Esophagus muscularis mucosa (tissue), 3 donors: ENCODE data around the gene TMEM179.

Source experiments
- POLR2A ChIP-seq: fragments of 450-650 bp; IDR thresholded peaks from one replicate; pipeline ENCODE4 v1.6.1; 2017; ENCODE audit warnings: antibody characterized with exemption, moderate library complexity, mild to moderate bottlenecking, low read depth
- POLR2AphosphoS5 ChIP-seq, 2 donors: sonication (generic); formaldehyde crosslinking; IDR thresholded peaks; one replicate each; pipeline ENCODE4 v1.6.1; 2017; ENCODE audit warnings: antibody characterized with exemption in 2 of 2
- TF ChIP-seq, protein P1 (sequence below), 3 experiments: fragments of 200-600 bp in 2 of 3; fragments of 450-650 bp in 1 of 3; sonication (generic) in 2 of 3; IDR thresholded peaks; one replicate each; pipeline ENCODE4 v1.5.1; 2017 to 2019; ENCODE audit warnings: antibody characterized with exemption in 3 of 3, mild to moderate bottlenecking in 2 of 3, moderate library complexity in 1 of 3

- TF ChIP-seq, protein P1, sequence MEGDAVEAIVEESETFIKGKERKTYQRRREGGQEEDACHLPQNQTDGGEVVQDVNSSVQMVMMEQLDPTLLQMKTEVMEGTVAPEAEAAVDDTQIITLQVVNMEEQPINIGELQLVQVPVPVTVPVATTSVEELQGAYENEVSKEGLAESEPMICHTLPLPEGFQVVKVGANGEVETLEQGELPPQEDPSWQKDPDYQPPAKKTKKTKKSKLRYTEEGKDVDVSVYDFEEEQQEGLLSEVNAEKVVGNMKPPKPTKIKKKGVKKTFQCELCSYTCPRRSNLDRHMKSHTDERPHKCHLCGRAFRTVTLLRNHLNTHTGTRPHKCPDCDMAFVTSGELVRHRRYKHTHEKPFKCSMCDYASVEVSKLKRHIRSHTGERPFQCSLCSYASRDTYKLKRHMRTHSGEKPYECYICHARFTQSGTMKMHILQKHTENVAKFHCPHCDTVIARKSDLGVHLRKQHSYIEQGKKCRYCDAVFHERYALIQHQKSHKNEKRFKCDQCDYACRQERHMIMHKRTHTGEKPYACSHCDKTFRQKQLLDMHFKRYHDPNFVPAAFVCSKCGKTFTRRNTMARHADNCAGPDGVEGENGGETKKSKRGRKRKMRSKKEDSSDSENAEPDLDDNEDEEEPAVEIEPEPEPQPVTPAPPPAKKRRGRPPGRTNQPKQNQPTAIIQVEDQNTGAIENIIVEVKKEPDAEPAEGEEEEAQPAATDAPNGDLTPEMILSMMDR (IDR thresholded peaks at IDR 0.05): no peak
- TF ChIP-seq POLR2A (no peak), POLR2AphosphoS5 (IDR thresholded peaks at IDR 0.05) (no peak)
These were observed 20.4 kb upstream of the TMEM179 start for GRCh38 chr14:104624939-104625338.
